IPS DF 4.7 (cell line): ENCODE results near the gene ANKRD11.
"Not testable (repeated sequence)": the region's sequence is repeated elsewhere in the genome, so short reads cannot be mapped to it uniquely, and the experiment has no call there.

ENCODE experiments used
- DNase-seq: peaks from one replicate; pipeline ENCODE4 v3.0.0-alpha.2; 2013; ENCODE audit warnings: low spot score; ENCODE audit errors: extremely low read depth

Gene ANKRD11

DNA sequence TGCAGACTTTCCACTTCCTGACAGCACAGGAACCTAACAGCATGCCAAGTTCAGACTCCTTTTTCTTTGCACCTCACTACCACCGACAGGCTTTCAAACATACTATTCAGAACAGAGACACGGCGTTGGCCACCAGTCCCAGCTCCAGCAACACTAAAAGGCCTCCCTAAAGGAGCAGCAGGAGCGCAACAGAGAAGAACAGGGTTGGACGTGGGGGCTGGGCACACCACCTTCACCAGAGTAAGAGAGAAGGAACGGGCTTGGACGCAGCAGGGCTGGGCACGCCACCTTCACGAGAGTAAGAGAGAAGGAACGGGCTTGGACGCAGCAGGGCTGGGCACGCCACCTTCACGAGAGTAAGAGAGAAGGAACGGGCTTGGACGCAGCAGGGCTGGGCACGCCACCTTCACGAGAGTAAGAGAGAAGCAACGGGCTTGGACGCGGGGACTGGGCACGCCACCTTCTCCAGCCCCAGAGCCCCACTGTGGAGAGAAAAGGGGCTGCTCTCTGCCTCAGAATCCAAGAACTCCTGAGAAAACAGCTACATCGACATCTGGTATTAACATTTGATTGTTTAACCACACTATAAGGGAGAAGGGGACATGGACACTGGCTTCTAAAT, 56.9 kb downstream of the ANKRD11 start:
- not testable (repeated sequence) for DNase-seq

DNA sequence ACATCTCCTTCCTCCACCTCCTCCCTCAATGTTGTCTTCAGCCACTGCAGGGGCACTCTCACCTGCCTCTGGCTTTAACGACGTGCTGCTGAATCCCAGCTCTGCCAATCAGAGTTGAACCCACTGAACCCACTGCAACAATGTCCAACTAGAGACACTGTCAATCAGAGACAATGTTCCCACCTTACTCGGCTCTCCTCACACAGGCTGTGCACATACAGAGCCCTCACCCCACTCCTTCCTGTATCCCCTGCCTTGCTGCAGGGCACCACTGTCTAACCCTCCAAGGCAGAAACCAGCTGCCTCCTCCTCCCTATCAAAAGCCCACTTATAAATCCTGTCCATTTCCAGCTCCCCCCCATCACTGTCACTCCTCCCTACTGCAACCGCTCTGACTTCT, 58.7 kb downstream of the ANKRD11 start:
- DNase-seq: no peak

DNA sequence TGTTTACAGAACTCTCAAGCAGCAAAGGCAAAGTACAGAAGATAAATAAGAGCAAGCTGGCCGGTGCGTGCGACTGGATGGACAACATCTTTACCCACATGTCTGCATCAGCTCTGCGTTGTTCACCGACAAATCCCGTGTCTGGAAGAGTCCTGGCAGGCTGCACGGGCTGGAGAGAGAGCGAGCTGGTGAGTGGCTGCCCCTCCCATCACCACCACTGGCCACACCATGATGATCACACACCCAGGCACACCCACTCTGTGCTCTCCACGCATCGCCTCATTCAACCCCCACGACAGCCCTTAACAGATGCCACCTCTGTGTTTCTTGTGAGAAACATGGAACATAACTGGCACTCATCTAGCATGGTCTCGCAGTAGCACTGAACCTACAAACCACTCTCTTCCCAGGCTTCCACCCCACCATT, 59.2 kb downstream of the ANKRD11 start:
- no peak for DNase-seq

DNA sequence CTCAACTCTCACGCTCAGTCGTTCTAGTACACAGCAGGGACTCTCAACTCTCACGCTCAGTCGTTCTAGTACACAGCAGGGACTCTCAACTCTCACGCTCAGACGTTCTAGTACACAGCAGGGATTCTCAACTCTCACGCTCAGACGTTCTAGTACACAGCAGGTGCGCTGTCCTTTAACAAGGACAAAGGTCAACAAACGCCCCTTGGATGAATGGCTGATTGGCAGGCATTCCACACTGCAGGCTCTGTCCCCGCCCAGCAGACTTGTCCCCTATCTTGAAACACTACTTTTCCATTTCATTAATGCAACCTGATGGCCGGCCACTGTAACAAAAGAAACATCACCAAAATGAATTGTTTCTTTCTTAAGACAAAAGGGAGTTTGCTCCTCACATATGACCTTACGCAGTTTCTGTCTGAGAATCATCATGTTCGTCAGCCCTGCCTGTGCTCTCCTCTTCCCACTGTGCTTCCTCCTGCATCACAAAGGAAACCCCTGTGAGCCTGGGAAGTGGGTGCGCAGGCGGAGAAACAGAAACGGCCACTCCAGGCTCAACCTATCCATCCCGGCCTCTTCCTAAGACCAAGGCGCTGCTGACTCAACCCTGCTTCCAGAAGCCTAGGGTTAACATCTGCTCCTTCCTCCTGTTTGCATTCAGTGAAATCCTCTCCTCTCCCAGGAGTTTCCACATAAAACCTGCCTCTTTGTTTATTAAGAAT, 59.8 kb downstream of the ANKRD11 start:
- DNase-seq: no peak

DNA sequence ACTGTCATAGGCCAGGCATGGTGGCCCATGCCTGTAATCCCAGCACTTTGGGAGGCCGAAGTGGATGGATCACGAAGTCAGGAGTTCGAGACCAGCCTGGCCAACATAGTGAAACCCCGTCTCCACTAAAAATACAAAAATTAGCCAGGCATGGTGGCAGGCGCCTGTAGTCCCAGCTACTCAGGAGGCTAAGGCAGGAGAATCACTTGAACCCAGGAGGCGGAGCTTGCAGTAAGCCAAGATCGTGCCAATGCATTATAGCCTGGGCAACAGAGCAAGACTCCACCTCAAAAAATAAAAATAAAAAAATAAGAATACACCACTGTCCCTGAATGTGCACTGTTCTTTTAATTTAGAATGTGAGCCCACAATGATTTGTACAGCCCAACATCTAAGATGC, 61.8 kb downstream of the ANKRD11 start:
- DNase-seq: not testable (repeated sequence)

DNA sequence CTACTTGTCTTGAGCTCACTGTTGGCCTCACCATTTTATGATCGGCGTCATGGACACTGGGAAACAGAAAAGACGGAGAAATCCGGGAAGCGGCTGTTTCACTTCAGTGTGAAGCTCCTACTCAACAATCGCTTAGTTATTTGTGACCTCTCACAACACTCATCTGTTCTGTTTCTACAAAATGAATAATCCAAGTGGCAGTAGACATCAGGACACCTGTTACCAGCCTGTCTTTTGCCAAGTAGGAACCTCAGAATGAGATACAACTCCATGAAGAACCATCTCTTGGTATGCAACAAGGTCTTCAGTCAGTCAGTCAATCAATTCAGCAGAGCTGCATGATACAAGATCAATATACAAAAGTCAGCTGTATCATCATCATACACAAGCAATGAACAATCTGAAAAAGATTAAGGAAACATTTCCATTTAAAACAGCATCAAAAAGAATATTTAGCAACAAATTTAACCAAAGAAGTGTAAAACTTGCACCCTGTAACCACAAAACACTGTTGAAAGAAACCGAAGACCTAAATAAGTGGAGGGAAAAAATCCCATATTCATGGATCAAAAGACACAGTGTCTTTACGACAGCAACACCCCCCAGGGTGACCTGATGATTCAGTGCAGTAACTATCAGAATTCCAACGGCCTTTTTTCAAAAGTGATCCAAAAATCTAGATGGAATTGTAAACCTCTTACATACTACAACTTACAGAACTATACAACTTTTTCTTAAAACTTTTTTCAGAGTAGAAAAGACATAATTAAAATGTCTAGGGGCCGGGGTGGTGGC, 63.4 kb downstream of the ANKRD11 start:
- no peak for DNase-seq

DNA sequence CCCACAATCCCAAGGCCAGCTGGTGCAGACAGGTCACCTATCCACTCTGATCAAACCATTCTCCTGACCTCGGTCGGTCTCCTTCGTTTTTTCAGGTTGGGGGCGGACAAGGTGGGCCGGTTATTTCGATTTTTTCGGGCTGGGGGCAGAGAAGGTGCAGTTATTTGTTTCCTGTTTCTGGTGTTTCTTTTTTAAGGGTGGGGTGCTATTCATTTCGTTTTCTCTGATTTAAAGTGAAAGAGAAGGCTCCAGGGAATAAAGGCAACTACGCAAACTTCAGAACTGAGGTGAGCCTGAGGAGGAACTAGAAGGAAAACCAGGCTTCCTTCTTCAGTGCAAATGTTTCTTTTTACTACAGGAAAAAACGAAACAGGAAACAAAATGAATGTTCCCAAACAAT, 64.8 kb downstream of the ANKRD11 start:
- no peak for DNase-seq

DNA sequence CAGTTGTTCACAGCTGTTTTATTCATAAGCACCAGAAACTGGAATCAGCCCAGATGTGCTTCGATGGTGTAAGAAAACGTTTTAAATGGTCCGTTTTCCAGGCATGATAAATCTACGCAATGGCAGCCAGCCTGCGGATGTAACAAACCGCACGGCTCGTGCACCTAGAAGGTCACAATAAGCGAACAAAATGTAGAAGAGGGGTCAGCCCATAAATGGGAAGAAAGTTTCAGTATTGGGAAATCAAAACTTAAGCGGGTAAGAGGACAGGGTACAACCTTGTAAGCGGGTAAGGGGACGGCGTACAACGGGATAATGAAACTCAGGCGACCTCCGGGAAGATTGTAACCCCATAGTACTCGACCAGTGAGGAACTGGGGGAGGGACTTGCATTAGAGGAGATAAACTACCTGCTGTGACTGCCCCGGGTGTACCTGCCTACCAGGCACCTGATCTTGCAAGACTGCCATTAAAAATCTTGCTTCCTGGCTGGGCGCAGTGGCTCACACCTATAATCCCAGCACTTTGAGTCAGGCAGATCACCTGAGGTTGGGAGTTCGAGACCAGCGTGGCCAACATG, 66.6 kb downstream of the ANKRD11 start:
- DNase-seq: no peak

DNA sequence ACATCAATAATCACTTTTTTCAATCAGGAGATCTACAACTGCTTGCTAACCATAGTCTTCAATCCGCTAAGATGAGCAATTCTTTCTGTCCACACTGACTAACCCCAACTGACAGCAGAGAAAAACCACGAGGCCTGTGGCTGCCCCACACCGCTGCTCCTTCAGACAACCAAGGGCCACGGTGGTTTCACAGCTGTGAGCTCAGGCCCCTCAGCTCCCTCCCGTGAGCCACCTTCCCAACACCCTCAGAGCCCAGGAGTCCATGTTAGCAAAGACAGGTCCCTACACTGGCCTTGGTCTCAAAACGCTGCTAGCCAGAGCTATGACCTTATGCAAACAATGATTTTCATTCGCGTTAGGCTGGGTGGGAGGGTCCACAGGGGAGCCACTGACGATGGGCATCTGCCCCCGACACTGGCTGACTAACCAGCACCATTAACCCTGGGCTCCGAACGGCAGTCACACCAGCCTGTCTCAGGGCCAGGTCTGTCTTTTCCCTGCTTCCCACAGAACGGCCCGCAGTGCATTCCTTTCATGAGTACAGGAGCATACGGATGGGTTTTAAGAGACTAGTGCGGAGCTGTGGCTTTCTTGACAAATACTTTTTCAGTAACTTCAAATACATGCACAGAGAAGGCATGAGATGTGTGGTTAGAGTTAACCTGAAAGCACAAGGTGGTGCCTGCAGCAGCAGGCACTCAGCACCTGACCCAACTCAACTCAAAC, 67.3 kb downstream of the ANKRD11 start:
- no peak for DNase-seq

DNA sequence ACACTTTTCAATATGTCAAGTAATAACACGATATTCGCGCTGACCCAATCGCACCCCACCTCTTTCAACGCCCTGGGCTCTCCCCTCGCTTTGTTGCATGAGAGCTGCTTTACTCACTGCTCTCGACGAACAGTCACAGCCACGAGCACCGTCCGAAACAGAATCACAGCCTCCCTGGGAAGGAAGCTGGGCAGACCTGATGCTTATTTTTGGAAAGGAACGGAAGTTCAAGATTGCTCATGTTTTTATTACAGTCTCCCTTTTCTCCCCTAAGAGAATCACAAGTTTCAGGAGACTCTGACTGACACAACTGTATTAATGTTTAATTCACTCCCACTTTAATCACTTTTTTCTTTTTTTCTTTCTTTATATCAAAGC, 67.8 kb downstream of the ANKRD11 start:
- DNase-seq: no peak

DNA sequence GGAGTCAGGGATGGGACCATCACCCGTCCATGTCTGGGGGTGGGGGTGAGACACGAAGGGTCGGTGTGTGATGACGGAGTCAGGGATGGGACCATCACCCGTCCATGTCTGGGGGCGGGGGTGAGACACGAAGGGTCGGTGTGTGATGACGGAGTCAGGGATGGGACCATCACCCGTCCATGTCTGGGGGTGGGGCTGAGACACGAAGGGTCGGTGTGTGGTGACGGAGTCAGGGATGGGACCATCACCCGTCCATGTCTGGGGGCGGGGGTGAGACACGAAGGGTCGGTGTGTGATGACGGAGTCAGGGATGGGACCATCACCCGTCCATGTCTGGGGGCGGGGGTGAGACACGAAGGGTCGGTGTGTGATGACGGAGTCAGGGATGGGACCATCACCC, 69.1 kb downstream of the ANKRD11 start:
- not testable (repeated sequence) for DNase-seq

DNA sequence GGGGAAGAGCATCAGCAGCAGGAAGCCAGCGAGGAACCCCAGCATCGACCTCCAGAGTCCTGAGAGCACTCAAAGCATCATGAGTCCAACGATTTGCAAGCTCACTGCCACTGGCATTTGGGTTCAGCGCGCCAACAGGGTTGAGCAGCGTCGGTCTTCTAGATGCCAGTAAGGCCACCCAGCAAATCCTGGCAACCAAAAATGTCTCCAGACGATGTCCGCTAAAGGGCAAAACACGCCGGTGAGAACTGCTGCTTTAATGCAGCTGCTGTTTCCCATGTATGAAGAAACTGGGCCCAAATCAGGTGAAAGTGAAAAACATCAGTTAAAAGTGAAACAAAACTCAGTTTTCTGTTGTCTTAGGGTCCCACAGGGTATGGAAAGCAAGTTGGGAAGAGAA, 70.2 kb downstream of the ANKRD11 start:
- DNase-seq: no peak

DNA sequence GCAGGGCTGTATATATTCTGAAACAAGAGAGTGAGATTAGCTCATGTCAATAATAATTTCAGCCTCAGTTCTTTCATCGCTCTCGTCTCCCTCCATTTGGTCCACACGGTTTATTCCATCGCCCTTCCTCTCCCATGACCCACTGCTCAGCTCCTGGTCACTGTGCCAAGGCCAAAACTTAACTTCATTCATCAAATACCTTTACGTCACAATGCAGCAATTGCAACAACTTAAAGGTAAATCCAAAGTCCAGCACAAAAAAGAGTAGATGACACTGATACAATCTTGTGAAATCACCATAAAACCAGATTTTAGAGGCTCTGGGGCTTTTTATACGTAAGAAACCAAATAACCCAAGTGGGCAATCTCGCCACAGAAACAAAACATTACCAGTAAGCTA, 72.0 kb downstream of the ANKRD11 start:
- DNase-seq: no peak

DNA sequence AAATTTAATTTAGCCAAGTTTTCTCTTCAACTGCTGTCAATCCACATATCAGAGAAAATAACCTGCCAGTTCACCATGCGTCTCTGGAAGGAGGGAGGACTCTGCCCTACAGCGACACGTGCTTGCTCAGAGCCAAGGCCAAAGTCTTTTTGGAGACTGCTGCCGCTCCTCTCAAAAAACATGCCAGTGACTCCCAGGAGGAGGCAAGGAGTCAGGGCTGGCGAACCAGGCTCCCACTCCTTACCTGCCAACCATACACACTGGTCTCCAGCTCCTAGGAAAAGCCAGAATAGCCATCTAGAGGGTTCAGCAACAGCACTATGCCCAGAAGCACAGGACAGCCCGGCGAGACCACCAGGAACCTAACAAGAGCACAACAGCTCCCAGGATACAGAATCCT, 73.0 kb downstream of the ANKRD11 start:
- no peak for DNase-seq

DNA sequence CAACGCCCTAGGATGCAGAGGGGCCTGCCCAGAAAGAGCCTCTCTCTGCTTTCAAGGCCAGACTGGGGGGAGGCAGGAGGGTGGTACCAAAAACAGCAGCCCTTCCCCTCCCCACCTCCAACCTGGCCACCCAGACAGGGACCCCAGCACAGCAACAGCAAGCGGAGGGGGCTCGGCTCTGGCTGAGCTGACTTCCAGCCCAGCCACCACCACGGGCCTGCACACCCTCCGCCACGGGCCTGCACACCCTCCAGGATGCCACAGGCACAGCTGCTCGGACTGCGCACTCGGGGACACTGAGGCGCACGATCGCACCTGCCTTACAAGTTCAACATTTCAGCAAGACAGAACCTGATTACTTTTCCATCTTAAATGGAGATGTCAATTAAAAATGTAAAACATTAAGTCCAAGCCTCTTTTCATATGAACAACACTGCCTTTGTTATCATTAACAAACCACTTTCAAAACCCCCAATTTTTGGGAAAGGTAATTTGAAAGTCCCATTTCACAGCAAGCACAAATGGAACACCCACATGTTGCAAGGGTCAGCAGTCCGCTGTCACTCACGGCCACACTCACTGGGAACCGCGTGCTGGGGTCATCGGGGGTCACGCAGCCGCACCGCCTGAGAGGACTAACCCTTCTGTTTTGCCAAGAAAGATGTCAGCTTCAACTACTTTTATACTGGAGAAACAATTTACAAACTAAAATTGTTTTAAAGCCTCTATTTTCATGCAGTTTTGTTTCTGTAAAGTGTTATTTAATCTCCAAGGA, 76.4 kb downstream of the ANKRD11 start:
- no peak for DNase-seq

DNA sequence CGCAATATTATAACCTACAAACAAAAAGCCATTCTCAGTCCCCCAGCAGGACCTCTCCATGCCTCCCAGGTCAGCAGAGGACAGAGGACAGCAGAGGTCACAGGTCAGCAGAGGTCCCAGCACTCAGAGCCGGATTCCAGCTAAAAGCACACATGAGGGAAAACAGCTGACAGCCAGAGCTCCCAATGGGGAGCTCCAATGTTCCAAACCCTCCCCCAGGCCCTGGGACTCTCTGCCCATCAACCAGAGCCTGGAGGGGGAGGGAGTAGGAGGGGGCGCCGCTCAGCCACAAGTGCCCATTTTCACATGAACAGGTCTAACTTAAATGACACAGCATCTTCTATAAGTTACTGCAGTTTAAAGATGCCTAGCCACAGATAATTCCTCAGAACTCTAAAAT, 77.5 kb downstream of the ANKRD11 start:
- DNase-seq: no peak

DNA sequence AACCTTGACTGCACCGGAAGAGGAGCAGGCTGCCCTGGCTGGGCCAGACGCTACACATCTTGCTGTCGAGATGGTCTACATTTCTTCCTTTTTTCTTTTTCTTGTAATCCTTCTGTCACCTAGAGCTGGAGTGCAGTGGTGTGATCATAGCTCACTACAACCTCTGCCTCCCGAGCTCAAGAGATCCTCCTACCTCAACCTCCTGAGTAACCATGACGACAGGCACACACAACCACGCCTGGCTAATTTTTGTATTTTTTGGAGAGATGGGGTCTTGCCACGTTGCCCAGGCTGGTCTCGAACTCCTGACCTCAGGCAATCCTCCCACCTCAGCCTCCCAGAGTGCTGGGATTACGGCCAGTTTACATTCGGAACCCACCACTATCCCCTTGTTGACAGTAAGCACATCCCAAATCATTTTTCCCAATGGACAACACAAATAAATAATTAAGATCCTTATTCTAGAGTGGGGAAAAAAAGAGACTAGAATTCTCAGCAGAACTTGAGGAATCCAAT, 79.0 kb downstream of the ANKRD11 start:
- DNase-seq: no peak

DNA sequence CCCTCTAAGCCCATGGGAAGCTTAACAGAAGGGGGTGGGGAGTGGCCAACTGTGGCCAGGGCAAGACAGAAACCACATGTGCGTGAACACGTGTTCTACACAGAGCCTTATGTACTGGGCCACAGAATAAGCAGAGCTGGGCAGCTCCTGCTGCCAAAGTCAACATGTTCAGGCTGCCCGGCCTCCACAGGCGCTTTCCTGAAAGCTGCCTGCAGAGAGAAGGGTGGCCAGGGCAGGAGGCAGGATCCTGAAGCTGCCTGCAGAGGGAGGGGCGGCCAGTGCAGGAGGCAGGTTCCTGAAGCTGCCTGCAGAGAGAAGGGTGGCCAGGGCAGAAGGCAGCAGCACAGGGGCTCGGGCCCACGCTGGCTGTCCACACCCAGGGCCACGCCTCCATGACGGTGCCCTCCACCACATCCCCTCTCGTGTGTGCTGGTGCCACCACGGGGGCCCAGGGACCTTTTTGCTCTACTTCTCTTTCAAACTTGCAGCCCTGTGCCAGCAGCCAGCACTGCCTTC, 79.5 kb downstream of the ANKRD11 start:
- no peak for DNase-seq

DNA sequence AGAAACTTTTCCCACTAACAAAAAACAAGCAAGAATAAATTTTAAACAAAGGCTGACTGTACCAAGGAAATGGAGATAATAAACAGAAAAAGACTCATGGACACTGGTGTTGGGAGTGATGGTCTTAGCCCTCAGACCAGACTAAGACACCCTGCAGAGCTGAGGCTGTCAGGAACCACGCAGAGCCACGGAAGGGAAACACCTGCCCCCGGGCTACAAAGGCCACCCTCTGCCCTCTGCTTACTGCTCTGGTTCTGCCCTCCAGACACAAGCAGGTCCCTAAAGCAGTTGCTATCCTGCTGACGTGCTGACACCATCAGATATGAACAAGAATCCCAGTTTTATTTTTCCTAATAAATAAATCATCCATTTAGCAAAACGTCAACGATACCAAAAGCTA, 80.0 kb downstream of the ANKRD11 start:
- DNase-seq: no peak

DNA sequence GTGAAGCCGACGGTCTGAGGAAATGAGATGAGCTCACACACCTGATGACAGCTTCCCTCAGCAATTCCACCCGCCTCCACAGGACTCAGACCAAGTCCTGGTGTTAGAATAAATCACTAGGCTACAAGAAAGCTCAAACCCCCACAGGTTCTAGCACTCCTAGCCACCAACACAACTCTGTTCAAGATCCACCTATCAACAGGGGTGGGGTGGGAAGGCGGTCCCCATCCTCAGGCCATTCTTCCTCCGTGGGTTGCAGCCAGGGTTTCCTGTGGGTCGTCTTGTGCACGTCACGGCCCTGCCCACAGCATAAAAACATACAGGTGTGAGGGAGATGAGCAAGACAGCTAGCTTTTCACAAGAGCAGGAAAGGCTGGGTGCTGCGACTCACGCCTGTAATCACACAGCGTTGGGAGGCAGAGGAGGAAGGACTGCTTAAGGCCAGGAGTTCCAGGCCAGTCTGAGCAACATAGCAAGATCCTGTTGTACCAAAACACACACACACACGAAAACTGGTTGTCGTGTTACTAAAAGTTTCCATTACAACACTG, 81.1 kb downstream of the ANKRD11 start:
- DNase-seq: no peak
